ENCODE measurements around the gene DRAM2. TPM values are rescaled to one million over a fixed set of nuclear protein-coding genes. Genes with fewer than 3 reads are reported as not detected.

The DRAM2 gene
- total RNA-seq, 1 donor from 2014 or later, result 46.4 TPM

DNA sequence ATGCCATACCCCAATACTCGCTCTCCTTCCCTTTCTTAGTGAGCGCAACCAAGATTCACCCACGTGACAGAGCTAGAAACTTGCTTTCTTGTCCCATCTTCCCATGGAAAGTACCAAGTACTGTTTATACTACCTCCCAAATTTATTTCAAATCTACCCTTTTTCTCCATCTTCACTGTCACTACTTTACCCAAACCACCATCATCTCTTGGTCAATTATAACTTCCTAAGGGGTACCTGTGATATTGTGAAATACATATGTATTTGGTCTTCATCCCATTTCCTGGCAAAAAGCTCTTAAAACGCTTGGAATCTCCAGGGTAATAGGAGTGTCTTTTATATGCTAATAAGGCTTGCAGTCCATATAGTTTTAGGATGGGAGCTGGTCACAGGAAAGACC is 8.2 kb downstream of the DRAM2 start:
- DNase-seq (ENCODE audit: low read depth), result no peak
- no peak overlapping the region for H3K4me3 ChIP-seq (ENCODE audit: low read depth, low read length)
- TF ChIP-seq, protein P1, sequence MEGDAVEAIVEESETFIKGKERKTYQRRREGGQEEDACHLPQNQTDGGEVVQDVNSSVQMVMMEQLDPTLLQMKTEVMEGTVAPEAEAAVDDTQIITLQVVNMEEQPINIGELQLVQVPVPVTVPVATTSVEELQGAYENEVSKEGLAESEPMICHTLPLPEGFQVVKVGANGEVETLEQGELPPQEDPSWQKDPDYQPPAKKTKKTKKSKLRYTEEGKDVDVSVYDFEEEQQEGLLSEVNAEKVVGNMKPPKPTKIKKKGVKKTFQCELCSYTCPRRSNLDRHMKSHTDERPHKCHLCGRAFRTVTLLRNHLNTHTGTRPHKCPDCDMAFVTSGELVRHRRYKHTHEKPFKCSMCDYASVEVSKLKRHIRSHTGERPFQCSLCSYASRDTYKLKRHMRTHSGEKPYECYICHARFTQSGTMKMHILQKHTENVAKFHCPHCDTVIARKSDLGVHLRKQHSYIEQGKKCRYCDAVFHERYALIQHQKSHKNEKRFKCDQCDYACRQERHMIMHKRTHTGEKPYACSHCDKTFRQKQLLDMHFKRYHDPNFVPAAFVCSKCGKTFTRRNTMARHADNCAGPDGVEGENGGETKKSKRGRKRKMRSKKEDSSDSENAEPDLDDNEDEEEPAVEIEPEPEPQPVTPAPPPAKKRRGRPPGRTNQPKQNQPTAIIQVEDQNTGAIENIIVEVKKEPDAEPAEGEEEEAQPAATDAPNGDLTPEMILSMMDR (conservative IDR thresholded peaks at IDR 0.05; ENCODE audit: low read depth, low read length), result no peak

DNA sequence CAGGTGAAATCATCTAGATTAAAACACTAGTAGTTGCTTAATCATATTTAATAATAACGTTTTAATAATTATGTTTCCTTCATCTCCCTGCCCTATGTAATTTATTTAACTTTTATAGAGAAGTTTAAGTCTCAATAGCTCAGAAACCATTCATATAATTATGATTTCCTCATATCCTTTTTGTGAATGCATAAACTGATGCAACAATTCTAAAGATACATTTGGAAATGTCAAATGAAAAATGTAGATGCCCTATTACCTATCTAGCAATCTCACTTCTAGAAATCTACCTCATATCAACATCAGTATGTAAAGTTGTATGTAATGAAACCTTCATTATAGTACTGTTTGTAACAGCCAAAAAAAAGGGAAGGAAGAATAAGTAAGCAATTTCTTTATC is 10.5 kb downstream of the DRAM2 start:
- no peak for DNase-seq (ENCODE audit: low read depth)
- TF ChIP-seq, protein P1 (conservative IDR thresholded peaks at IDR 0.05; ENCODE audit: low read depth, low read length), result no peak
- H3K4me3 ChIP-seq (ENCODE audit: low read depth, low read length), result no peak overlapping the region

DNA sequence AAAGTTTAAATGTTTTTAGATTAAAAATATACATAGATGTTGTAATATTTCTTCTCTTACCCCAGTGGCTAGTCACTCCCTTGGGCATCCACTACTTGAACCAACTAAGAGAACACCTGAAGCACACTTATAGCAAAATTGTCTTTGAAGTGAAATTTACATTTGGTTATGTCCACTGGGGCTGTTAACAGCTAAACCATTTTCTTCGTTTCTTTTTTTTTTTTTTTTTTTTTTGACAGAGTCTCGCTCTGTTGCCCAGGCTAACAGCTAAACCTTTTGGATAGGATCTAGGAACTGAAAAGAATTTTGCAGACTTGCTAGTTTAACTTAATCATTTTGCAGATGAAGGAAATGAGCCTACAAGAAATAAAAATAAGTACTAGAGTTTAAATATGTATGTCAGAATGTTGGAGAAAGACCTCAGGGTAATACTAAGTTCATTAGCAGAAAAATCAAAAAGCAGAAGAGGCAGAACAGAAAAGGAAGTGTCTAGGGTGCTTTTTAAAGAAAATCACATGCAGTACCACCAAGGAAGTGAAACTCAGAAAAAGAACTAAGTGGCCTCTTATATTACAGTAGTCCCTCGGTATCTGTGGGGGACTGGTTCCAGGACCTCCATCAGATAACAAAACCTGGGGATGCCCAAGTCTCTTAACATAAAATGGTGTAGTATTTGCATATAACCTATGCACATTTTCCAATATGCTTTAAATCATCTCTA is 11.8 kb downstream of the DRAM2 start:
- H3K4me3 ChIP-seq (ENCODE audit: low read depth, low read length), result no peak overlapping the region
- no peak for DNase-seq (ENCODE audit: low read depth)
- TF ChIP-seq, protein P1 (conservative IDR thresholded peaks at IDR 0.05; ENCODE audit: low read depth, low read length), result no peak

DNA sequence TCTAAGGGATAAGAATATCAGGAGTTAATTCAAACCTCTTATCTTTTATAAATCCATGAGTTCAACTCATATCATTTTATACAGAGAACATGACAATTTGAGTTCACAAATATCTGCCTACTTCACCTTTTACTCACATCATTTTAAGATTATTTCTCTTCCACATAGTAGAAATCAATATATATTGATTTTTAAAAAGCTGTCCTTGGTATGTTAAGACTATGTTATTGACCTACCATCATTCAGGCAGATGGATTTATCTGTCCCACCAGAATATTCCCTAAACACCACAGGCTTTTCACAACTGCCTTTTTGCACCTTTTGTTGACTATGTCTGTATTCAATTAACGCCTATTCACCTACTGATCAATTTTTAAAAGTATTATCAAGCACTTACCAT is 13.5 kb downstream of the DRAM2 start:
- H3K4me3 ChIP-seq (ENCODE audit: low read depth, low read length), result no peak overlapping the region
- TF ChIP-seq, protein P1 (conservative IDR thresholded peaks at IDR 0.05; ENCODE audit: low read depth, low read length), result no peak
- no peak for DNase-seq (ENCODE audit: low read depth)

DNA sequence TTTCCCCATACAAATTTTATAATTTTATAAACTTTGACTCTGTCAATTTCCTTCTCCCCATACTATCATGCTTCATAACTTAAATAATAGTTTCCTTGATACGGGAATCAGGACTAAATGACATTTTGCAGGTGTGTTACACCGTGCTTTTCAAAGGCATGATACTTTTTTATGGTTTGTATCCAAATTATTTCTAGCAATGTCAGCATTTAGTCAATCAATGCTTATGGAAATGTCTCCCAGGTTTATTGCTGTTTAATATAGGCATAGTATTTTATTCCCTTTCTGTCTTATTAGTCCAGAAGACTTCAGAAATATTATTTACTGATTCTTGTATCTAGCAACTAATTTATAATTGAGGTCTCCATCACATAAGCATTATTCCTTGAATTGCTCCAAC is 23.4 kb downstream of the DRAM2 start:
- TF ChIP-seq, protein P1 (conservative IDR thresholded peaks at IDR 0.05; ENCODE audit: low read depth, low read length), result no peak
- no peak overlapping the region for H3K4me3 ChIP-seq (ENCODE audit: low read depth, low read length)
- DNase-seq (ENCODE audit: low read depth), result no peak

DNA sequence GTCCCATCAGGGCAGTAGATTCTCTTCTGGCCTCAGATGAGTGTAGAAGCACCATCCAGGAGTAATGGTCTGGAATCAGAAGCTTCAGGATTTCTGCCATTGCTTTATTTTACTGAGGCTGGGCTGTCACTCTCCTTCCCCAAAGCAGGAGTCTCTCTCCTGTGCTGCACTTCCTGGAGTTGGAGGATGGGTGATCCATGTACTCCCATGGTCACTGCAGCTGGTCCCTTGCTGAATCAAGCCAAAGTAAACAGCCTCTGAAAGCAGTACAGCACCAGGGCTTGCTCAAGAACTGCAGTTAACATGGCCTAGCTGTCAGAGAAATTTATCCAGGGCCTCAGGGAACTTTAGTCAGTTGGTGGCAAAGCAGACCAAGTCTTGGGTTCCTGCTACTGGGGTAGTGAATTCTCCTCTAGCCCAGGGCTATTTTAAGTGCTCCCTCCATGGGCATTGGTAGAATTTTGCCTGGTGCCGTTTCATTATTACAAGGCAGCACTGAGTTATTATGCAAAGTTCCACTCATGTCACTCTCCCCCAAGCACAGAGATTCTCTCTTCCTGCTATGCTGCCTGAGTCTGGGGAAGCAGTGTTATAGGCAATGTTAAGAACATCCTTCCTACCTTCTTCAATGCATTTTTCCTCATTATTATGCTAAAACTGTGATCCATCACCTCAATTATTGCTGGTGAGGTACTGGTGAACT is 29.5 kb downstream of the DRAM2 start:
- TF ChIP-seq, protein P1 (conservative IDR thresholded peaks at IDR 0.05; ENCODE audit: low read depth, low read length), result no peak
- no peak for DNase-seq (ENCODE audit: low read depth)
- H3K4me3 ChIP-seq (ENCODE audit: low read depth, low read length), result no peak overlapping the region
